Body of pancreas (tissue), 4 donors: ENCODE results near the gene BASP1. TPM values are rescaled to one million over a fixed set of nuclear protein-coding genes. Genes with fewer than 3 reads are reported as not detected.

Experiments
- ATAC-seq: fragments of 150-250 bp; one replicate; pipeline ENCODE4 v1.9.1; 2016
- DNase-seq, 4 donors: peaks; one replicate each; pipeline ENCODE4 v3.0.0-alpha.2; 2019
- H3K27ac ChIP-seq, 4 donors: fragments of 200-600 bp; sonication (generic); 1 replicate in 3 of 4; 2 replicates in 1 of 4; pipeline versions ENCODE4 v1.5.1 to v1.6.1; 2016 to 2019; ENCODE audit warnings: mild to moderate bottlenecking in 1 of 4, mixed read lengths in 1 of 4, moderate library complexity in 1 of 4
- H3K27me3 ChIP-seq, 2 donors: fragments of 200-600 bp; sonication (generic); one replicate each; pipeline ENCODE4 v1.6.0; 2016; ENCODE audit warnings: mild to moderate bottlenecking in 1 of 2
- H3K36me3 ChIP-seq, 2 donors: fragments of 200-600 bp; sonication (generic); replicated peaks in 1 of 2; 2 replicates each; pipeline ENCODE4 v1.5.1; 2016; ENCODE audit warnings: low read depth in 2 of 2; ENCODE audit not compliant: insufficient read depth in 1 of 2
- H3K4me1 ChIP-seq: fragments of 200-600 bp; sonication (generic); one replicate; pipeline ENCODE4 v1.6.0; 2016
- H3K4me3 ChIP-seq, 2 donors: fragments of 200-600 bp; sonication (generic); 1 replicate in 1 of 2; 2 replicates in 1 of 2; pipeline ENCODE4 v1.5.1; 2016 to 2019
- H3K9me3 ChIP-seq, 3 donors: fragments of 200-600 bp; sonication (generic); 1 replicate in 2 of 3; 2 replicates in 1 of 3; pipeline ENCODE4 v1.5.1; 2016
- CTCF ChIP-seq, 7 experiments: fragments of 450-650 bp in 4 of 7; fragments of 200-600 bp in 3 of 7; sonication (generic) in 3 of 7; IDR thresholded peaks; one replicate each; pipeline ENCODE4 v1.5.1; 2016 to 2019; ENCODE audit warnings: antibody characterized with exemption in 7 of 7
- POLR2A ChIP-seq, 3 donors: fragments of 450-650 bp; IDR thresholded peaks; one replicate each; pipeline ENCODE4 v1.6.1; 2016; ENCODE audit warnings: antibody characterized with exemption in 3 of 3, mild to moderate bottlenecking in 2 of 3
- WGBS, 2 donors: methylation state at CpG; one replicate each; pipeline ENCODE4 v1.1.5; 2017; 5-methylcytosine and 5-hydroxymethylcytosine counted together
- intact Hi-C: fragments of 100-400 bp; cut with DNase I; formaldehyde crosslinking; loops from one replicate; pipeline ENCODE4 v1.15.1; 2023
- total RNA-seq, 2 donors: library from RNA; depleted of rRNA; stranded (reverse); fragments of >200 nt; gene quantifications; one replicate each; pipeline ENCODE4 v1.1.0, GENCODE V29; 2016

BASP1 gene
- total RNA-seq, 2 donors from 2014 or later: 4.0 to 4.7 TPM

DNA sequence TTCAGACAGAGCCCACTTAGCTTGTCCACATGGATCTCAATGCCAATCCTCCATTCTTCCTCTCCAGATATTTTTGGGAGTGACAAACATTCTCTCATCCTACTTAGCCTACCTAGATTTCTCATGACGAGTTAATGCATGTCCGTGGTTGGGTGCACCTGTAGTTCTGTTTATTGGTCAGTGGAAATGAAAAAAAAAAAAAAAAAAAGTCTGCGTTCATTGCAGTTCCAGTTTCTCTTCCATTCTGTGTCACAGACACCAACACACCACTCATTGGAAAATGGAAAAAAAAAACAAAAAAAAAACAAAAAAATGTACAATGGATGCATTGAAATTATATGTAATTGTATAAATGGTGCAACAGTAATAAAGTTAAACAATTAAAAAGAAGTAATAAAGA, 59.0 kb downstream of the BASP1 start:
- Histone ChIP-seq H3K27ac (no peak overlapping the region), H3K4me3 (no peak overlapping the region), H3K4me1 (no peaks in the 10 kb centered on the region), H3K9me3 (no peaks in the 10 kb centered on the region), H3K36me3 (no peaks in the 10 kb centered on the region), H3K27me3 (no peaks in the 10 kb centered on the region)
- ATAC-seq (no peak), DNase-seq (no peak)
- intact Hi-C loops: no loop called here
- TF ChIP-seq POLR2A (IDR thresholded peaks at IDR 0.05): no peak
- TF ChIP-seq CTCF (IDR thresholded peaks at IDR 0.05): no peak
- WGBS, 2 donors: 67 to 70% methylated on average over 3 of the region's 3 CpGs

DNA sequence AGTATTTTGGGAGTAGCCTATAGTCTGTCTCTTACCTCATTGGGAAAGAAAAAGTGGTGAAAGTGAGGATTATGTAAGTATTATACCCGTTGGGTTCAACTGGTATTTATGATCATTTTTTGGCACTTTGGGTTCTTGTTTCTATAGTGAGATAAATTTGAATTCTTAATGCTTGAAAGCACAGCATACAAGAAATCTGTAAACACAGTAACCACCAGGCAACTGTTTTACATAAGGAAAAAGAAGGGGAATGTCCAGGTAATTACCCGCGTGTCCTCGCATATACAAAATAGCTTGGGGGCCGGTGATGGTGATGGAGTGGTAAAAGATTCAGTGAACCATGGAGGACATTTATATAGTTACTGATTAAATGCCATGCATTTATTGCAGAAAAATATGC, 60.5 kb downstream of the BASP1 start:
- intact Hi-C loops: no loop called here
- ATAC-seq: no peak
- no peaks in the 10 kb centered on the region for H3K36me3 ChIP-seq
- no peaks in the 10 kb centered on the region for H3K27me3 ChIP-seq
- H3K27ac ChIP-seq: no peak overlapping the region
- no peak for TF ChIP-seq POLR2A (IDR thresholded peaks at IDR 0.05)
- H3K9me3 ChIP-seq: no peaks in the 10 kb centered on the region
- DNase-seq: no peak
- H3K4me3 ChIP-seq: no peak overlapping the region
- 76 to 87% methylated on average over 5 of the region's 5 CpGs for WGBS, 2 donors
- H3K4me1 ChIP-seq: no peaks in the 10 kb centered on the region

DNA sequence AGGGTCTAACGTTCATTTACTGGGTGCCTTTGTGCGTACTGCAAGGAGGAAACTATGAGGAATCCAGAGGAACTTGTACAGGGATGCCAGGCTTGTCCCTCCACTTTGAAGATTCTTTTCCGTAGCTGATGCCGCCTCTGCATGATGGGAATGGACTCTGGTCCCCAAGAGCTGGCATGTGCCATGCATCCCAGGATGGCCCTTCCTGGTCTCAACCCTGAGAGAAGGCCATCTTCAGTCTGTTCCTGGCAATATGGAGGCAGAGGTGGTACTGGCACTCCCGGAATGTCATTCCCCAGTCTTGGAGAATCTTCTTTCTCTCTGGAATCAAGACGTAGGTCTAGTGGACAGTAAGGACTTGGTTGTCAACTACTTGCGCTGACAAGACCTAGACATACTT, 61.5 kb downstream of the BASP1 start:
- intact Hi-C loops: no loop called here
- DNase-seq (no peak), ATAC-seq (no peak)
- Histone ChIP-seq H3K9me3 (no peaks in the 10 kb centered on the region), H3K36me3 (no peaks in the 10 kb centered on the region), H3K4me1 (no peaks in the 10 kb centered on the region), H3K27ac (no peak overlapping the region), H3K4me3 (no peak overlapping the region), H3K27me3 (no peaks in the 10 kb centered on the region)
- WGBS, 2 donors: 71 to 80% methylated on average over 7 of the region's 7 CpGs
- TF ChIP-seq POLR2A (IDR thresholded peaks at IDR 0.05): no peak

- intact Hi-C loops: no loop called here
- ATAC-seq (no peak), DNase-seq (no peak)
- H3K27ac ChIP-seq: no peak overlapping the region
- no peak overlapping the region for H3K4me3 ChIP-seq
- WGBS, 2 donors: 81 to 84% methylated on average over 2 of the region's 2 CpGs
- TF ChIP-seq POLR2A (IDR thresholded peaks at IDR 0.05): no peak
- TF ChIP-seq CTCF (IDR thresholded peaks at IDR 0.05): no peak
- no peaks in the 10 kb centered on the region for H3K27me3 ChIP-seq
- no peaks in the 10 kb centered on the region for H3K4me1 ChIP-seq
- H3K36me3 ChIP-seq: no peaks in the 10 kb centered on the region
- no peaks in the 10 kb centered on the region for H3K9me3 ChIP-seq
Observed at GRCh38 chr5:17279487-17279886, 62.1 kb downstream of the BASP1 start.

GRCh38 chr5:17282283-17283120, 65.1 kb downstream of the BASP1 start:
- intact Hi-C loops: no loop called here
- DNase-seq: no peak
- no peak for ATAC-seq
- Histone ChIP-seq H3K27ac (no peak overlapping the region), H3K27me3 (no peaks in the 10 kb centered on the region), H3K4me3 (no peak overlapping the region), H3K9me3 (no peaks in the 10 kb centered on the region), H3K4me1 (no peaks in the 10 kb centered on the region), H3K36me3 (no peaks in the 10 kb centered on the region)
- TF ChIP-seq POLR2A (IDR thresholded peaks at IDR 0.05) (no peak), CTCF (IDR thresholded peaks at IDR 0.05) (no peak)
- WGBS, 2 donors: 60 to 61% methylated on average over 6 of the region's 6 CpGs

DNA sequence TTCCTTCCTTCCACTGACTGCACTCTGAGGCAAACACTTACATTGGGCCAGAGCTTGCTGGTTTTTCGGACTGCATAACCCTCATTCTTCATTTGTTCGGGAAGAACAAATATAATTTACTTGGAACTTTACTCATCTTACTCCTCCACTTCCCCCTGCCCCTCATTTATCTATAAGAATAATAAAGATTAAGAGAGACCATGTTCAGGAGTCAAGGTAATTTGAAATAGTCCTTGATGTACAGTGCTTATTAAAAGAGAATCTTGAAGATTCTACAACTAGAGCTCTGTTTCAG, 65.6 kb downstream of the BASP1 start:
- Histone ChIP-seq H3K36me3 (no peaks in the 10 kb centered on the region), H3K4me1 (no peaks in the 10 kb centered on the region), H3K9me3 (no peaks in the 10 kb centered on the region), H3K27ac (no peak overlapping the region), H3K27me3 (no peaks in the 10 kb centered on the region), H3K4me3 (no peak overlapping the region)
- intact Hi-C loops: no loop called here
- no peak for ATAC-seq
- 62 to 76% methylated on average over 2 of the region's 2 CpGs for WGBS, 2 donors
- no peak for TF ChIP-seq POLR2A (IDR thresholded peaks at IDR 0.05)
- no peak for DNase-seq
